ENCODE data around the gene CFAP77. TPM values are rescaled to one million over a fixed set of nuclear protein-coding genes. Genes with fewer than 3 reads are reported as not detected.

CFAP77 gene
- total RNA-seq, 1 donor from 2014 or later = 2.5 TPM

DNA sequence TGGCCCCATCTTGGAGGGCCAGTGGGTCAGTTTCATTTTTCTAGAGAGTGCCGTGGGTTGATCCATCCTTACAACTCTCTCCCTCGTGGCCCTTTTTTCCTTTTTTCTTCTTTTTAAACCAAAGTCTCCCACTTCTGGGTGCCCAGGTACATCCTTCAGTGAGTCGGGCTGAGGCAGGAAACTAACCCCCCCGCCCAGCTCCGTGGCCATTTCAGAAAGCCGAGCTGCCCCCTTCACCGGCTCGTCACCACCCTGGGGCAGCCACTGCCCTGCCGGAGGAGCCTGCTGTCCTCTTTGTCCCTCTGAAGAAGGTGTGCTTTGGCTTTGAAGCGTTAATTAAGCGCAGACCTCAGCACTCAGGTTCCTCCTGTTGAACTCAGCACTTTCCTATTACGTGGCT, 5.2 kb downstream of the CFAP77 start:
- TF ChIP-seq, protein P1, sequence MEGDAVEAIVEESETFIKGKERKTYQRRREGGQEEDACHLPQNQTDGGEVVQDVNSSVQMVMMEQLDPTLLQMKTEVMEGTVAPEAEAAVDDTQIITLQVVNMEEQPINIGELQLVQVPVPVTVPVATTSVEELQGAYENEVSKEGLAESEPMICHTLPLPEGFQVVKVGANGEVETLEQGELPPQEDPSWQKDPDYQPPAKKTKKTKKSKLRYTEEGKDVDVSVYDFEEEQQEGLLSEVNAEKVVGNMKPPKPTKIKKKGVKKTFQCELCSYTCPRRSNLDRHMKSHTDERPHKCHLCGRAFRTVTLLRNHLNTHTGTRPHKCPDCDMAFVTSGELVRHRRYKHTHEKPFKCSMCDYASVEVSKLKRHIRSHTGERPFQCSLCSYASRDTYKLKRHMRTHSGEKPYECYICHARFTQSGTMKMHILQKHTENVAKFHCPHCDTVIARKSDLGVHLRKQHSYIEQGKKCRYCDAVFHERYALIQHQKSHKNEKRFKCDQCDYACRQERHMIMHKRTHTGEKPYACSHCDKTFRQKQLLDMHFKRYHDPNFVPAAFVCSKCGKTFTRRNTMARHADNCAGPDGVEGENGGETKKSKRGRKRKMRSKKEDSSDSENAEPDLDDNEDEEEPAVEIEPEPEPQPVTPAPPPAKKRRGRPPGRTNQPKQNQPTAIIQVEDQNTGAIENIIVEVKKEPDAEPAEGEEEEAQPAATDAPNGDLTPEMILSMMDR (IDR thresholded peaks at IDR 0.05; ENCODE audit: borderline replicate concordance) = no peak
- H3K27me3 ChIP-seq (ENCODE audit: low read depth) = peaks cover 86% of the 10 kb centered on the region
- intact Hi-C loops (cut with micrococcal nuclease) = no loop called here

DNA sequence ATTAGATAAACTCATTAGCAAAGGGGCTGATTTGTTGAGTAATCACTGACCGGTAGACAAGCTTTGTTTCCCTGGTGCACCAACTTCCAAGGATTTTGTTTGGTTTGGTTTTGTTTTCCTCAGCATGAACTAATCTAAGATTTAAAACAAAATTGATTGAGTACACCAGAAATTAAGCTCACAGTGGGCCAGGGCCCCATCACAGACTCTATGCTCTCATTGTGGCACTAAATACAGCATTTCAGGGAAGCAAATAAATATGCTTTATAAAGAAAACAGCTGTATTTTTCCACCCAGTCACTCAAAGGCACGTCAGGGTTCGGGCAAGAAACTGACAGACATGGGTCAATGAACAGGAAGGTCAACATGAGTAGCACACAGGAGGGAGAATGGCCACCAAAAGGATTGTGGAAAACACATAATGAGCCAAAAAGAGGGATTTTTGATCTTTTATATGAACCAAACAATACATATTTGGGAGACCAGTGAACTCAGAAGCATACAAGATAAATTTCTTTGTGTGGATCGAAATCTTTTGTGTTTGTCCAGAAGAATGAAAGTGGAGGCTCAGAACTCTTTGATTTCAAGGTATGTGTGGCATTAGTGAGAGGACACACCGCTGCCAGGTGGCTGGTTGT, 8.8 kb downstream of the CFAP77 start:
- Histone ChIP-seq H3K27ac (replicated peaks) (no peak overlapping the region), H3K36me3 (no peaks in the 10 kb centered on the region), H3K4me3 (no peak overlapping the region), H3K27me3 (ENCODE audit: low read depth) (peaks cover 79% of the 10 kb centered on the region), H3K4me1 (no peaks in the 10 kb centered on the region), H3K9me3 (replicated peaks) (no peaks in the 10 kb centered on the region)
- no peak for DNase-seq
- TF ChIP-seq, protein P1 (IDR thresholded peaks at IDR 0.05; ENCODE audit: borderline replicate concordance) = no peak
- intact Hi-C loops (cut with micrococcal nuclease) = no loop called here

More for the DNA sequence above, 5.2 kb downstream of the CFAP77 start:
- Histone ChIP-seq H3K4me3 (no peak overlapping the region), H3K9me3 (replicated peaks) (no peaks in the 10 kb centered on the region), H3K27ac (replicated peaks) (no peak overlapping the region), H3K36me3 (no peaks in the 10 kb centered on the region), H3K4me1 (peaks cover 16% of the 10 kb centered on the region)
- DNase-seq = no peak

- intact Hi-C loops (cut with micrococcal nuclease) = no loop called here
- Histone ChIP-seq H3K27ac (replicated peaks) (no peak overlapping the region), H3K4me3 (no peak overlapping the region)
These were observed 12.6 kb downstream of the CFAP77 start for GRCh38 chr9:132422574-132422973.

GRCh38 chr9:132423503-132423902, 13.5 kb downstream of the CFAP77 start:
- intact Hi-C loops (cut with micrococcal nuclease) = no loop called here
- DNase-seq = no peak
- Histone ChIP-seq H3K9me3 (replicated peaks) (no peaks in the 10 kb centered on the region), H3K27me3 (ENCODE audit: low read depth) (peaks cover 74% of the 10 kb centered on the region), H3K36me3 (no peaks in the 10 kb centered on the region), H3K4me3 (no peak overlapping the region), H3K4me1 (no peaks in the 10 kb centered on the region), H3K27ac (replicated peaks) (no peak overlapping the region)
- TF ChIP-seq, protein P1 (IDR thresholded peaks at IDR 0.05; ENCODE audit: borderline replicate concordance) = no peak

More at GRCh38 chr9:132422574-132422973, 12.6 kb downstream of the CFAP77 start:
- TF ChIP-seq, protein P1 (IDR thresholded peaks at IDR 0.05; ENCODE audit: borderline replicate concordance) = no peak
- Histone ChIP-seq H3K27me3 (ENCODE audit: low read depth) (peaks cover 76% of the 10 kb centered on the region), H3K4me1 (no peaks in the 10 kb centered on the region), H3K9me3 (replicated peaks) (no peaks in the 10 kb centered on the region), H3K36me3 (no peaks in the 10 kb centered on the region)
- no peak for DNase-seq

DNA sequence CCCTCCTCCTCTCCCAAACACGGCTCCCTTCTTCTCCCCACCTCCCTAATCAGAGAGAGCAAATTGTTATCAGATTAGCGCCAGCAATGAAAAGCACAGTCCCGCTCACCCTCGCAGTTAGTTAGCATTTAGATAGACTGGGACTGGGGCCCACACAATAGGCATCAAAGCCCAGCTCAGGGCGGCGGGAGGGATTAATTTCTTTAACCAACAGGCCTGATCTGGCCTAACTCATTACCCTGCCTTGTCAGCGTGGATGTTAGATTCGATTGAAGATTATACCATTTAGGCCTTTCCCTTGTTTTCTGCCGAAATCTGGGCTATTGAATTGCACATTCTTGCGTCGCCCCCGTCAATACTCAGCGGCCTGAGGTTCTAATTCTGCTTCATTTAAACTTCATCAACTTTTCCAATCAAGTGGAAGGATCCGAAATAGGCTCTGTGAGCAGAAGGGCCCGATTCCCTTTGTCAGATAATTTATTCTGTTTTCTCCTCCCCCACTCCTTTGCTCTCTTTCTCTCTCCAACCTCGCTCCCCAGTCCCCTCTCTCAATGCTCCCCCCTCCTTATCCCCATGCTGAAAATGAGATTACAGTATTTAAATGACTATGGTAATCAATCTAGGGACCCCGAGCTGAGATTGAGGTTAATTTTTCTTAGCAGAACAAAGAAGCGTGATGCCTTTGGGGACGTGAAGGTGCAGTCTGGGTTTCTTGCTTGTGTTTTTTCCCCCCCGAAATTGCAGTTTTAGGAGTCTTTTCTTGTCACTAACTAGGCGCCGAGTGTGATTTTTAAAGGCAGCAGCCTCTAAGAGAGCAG, 15.1 kb downstream of the CFAP77 start:
- Histone ChIP-seq H3K36me3 (no peaks in the 10 kb centered on the region), H3K4me1 (no peaks in the 10 kb centered on the region), H3K9me3 (replicated peaks) (no peaks in the 10 kb centered on the region), H3K4me3 (no peak overlapping the region), H3K27me3 (ENCODE audit: low read depth) (peaks cover 72% of the 10 kb centered on the region), H3K27ac (replicated peaks) (no peak overlapping the region)
- TF ChIP-seq, protein P1 (IDR thresholded peaks at IDR 0.05; ENCODE audit: borderline replicate concordance) = no peak
- intact Hi-C loops (cut with micrococcal nuclease) = no loop called here
- DNase-seq = no peak

Data from left ventricle myocardium inferior (tissue), 1 donor.